Thymus (tissue), 11 donors: ENCODE data around the gene PSMA4. TPM values are rescaled to one million over a fixed set of nuclear protein-coding genes. Genes with fewer than 3 reads are reported as not detected.

Experiments
- DNase-seq, 9 donors: peaks; one replicate each; pipeline ENCODE4 v3.0.0-alpha.2; 2013; ENCODE audit warnings: low spot score in 9 of 9, low read depth in 6 of 9, missing footprints in 1 of 9
- H3K27ac ChIP-seq, 2 donors: one replicate each; pipeline ENCODE4 v1.5.1; 2013; ENCODE audit warnings: control low read depth in 1 of 2, low read depth in 1 of 2, low read length in 1 of 2, mild to moderate bottlenecking in 1 of 2, moderate library complexity in 1 of 2
- H3K27me3 ChIP-seq, 2 donors: one replicate each; pipeline ENCODE4 v1.5.1; 2013; ENCODE audit warnings: low read length in 1 of 2; ENCODE audit not compliant: control insufficient read depth in 2 of 2, insufficient read depth in 1 of 2
- H3K36me3 ChIP-seq, 2 donors: one replicate each; pipeline ENCODE4 v1.5.1; 2013; ENCODE audit warnings: low read length in 1 of 2, mild to moderate bottlenecking in 1 of 2, moderate library complexity in 1 of 2; ENCODE audit not compliant: control insufficient read depth in 2 of 2, insufficient read depth in 2 of 2
- H3K4me1 ChIP-seq, 2 donors: one replicate each; pipeline ENCODE4 v1.5.1; 2013; ENCODE audit warnings: low read length in 2 of 2; ENCODE audit not compliant: control insufficient read depth in 2 of 2, insufficient read depth in 2 of 2
- H3K4me3 ChIP-seq, 2 donors: one replicate each; pipeline ENCODE4 v1.5.1; 2013; ENCODE audit warnings: low read length in 2 of 2, control low read depth in 1 of 2, mild to moderate bottlenecking in 1 of 2
- H3K9me3 ChIP-seq, 2 donors: one replicate each; pipeline ENCODE4 v1.5.1; 2013; ENCODE audit warnings: low read length in 1 of 2, mild to moderate bottlenecking in 1 of 2; ENCODE audit not compliant: control insufficient read depth in 2 of 2, insufficient read depth in 1 of 2
- WGBS: extraction: QIAGEN DNeasy Blood & Tissue Kit; methylation state at CpG from one replicate; pipeline ENCODE4 v1.1.7; 2013; 5-methylcytosine and 5-hydroxymethylcytosine counted together
- polyA plus RNA-seq: library from polyadenylated mRNA; stranded (reverse); fragments of 200-250 nt; gene quantifications from one replicate; pipeline ENCODE4 v1.2.3, GENCODE V29; 2013
- total RNA-seq: library from RNA; stranded (reverse); fragments of 120-200 nt; gene quantifications from one replicate; pipeline ENCODE4 v1.2.4, GENCODE V29; 2013
- donor health status: healthy.

PSMA4 gene
- total and polyA plus RNA-seq, 2 donors: 316 to 409 TPM

- H3K4me1 ChIP-seq: peaks cover 15 to 16% of the 10 kb centered on the region in 2 donors
- H3K4me3 ChIP-seq: no peak overlapping the region
- H3K27me3 ChIP-seq: peaks cover 2 to 21% of the 10 kb centered on the region in 2 donors
- no peaks in the 10 kb centered on the region for H3K36me3 ChIP-seq
- no peak overlapping the region for H3K27ac ChIP-seq
- DNase-seq: no peak
- WGBS: 97% methylated on average over 2 of the region's 2 CpGs
- H3K9me3 ChIP-seq: no peaks in the 10 kb centered on the region
Measured at GRCh38 chr15:78563092-78563491, 22.8 kb downstream of the PSMA4 start.

- H3K27ac ChIP-seq: no peak overlapping the region
- no peaks in the 10 kb centered on the region for H3K36me3 ChIP-seq
- H3K9me3 ChIP-seq: no peaks in the 10 kb centered on the region
- peaks cover 2 to 21% of the 10 kb centered on the region in 2 donors for H3K27me3 ChIP-seq
- no peak for DNase-seq
- H3K4me3 ChIP-seq: peak overlapping the region; percentile 46 to 67
- H3K4me1 ChIP-seq: peaks cover 15 to 16% of the 10 kb centered on the region in 2 donors
- 25% methylated on average over 11 of the region's 11 CpGs for WGBS
Measured at GRCh38 chr15:78564743-78565096, 24.5 kb downstream of the PSMA4 start.

- H3K9me3 ChIP-seq: no peaks in the 10 kb centered on the region
- H3K4me3 ChIP-seq: peak within 1 kb of the TSS; percentile 46 to 67
- peak in 3 of 9 donors; percentile 31 to 54 (median 48) for DNase-seq
- peak within 1 kb of the TSS in 1 of 2 donors; percentile 5 for H3K27ac ChIP-seq
- H3K36me3 ChIP-seq: no peaks in the 10 kb centered on the region
- under 1% methylated on average over 75 of the region's 75 CpGs for WGBS
- peaks cover 2 to 21% of the 10 kb centered on the region in 2 donors for H3K27me3 ChIP-seq
- H3K4me1 ChIP-seq: peaks cover 15 to 16% of the 10 kb centered on the region in 2 donors
Measured at GRCh38 chr15:78565097-78565950, 25.1 kb downstream of the PSMA4 start, which contains the start of gene CHRNA5. Gene CHRNA5 (plus strand): TSS chr15:78565520. CDS start chr15:78565720, 200 bp downstream.

- H3K27ac ChIP-seq: no peak overlapping the region
- peaks cover 15 to 16% of the 10 kb centered on the region in 2 donors for H3K4me1 ChIP-seq
- peaks cover 2 to 21% of the 10 kb centered on the region in 2 donors for H3K27me3 ChIP-seq
- peak in 2 of 9 donors; percentile 1 to 25 for DNase-seq
- no peaks in the 10 kb centered on the region for H3K9me3 ChIP-seq
- peak overlapping the region; percentile 45 to 67 for H3K4me3 ChIP-seq
- no peaks in the 10 kb centered on the region for H3K36me3 ChIP-seq
- 1% methylated on average over 19 of the region's 19 CpGs for WGBS
Measured at GRCh38 chr15:78565951-78566774, 25.9 kb downstream of the PSMA4 start.

DNA sequence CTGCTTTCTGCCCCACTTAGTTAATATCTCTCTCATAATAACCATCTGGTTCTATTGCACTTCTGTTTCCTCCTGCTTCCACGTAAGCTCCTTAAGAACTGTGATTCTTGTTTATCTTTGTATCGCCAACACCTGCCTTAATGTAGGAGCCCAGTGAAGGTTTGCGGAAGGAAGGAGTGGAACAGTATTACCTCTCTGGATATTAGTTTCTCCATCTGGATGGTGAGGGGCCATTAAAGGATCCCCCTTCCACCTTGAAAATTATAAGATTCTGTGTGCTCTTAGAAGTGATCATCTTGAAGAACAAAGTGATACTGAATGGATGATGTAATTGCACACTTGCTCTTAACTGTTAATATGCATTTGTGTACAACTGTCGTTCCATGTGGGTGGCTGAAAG, 27.3 kb downstream of the PSMA4 start:
- no peak for DNase-seq
- H3K4me3 ChIP-seq: no peak overlapping the region
- peaks cover 15 to 16% of the 10 kb centered on the region in 2 donors for H3K4me1 ChIP-seq
- H3K27ac ChIP-seq: no peak overlapping the region
- WGBS: 70% methylated on average over 4 of the region's 4 CpGs
- H3K36me3 ChIP-seq: no peaks in the 10 kb centered on the region
- H3K9me3 ChIP-seq: no peaks in the 10 kb centered on the region
- peaks cover 2 to 21% of the 10 kb centered on the region in 2 donors for H3K27me3 ChIP-seq

GRCh38 chr15:78570710-78571109, 30.5 kb downstream of the PSMA4 start:
- no peaks in the 10 kb centered on the region for H3K9me3 ChIP-seq
- WGBS: 97% methylated on average over 2 of the region's 2 CpGs
- H3K4me1 ChIP-seq: peaks cover 4 to 6% of the 10 kb centered on the region in 2 donors
- no peak for DNase-seq
- H3K4me3 ChIP-seq: no peak overlapping the region
- no peaks in the 10 kb centered on the region for H3K36me3 ChIP-seq
- H3K27ac ChIP-seq: no peak overlapping the region
- H3K27me3 ChIP-seq: peaks cover under 1 to 10% of the 10 kb centered on the region in 2 donors

DNA sequence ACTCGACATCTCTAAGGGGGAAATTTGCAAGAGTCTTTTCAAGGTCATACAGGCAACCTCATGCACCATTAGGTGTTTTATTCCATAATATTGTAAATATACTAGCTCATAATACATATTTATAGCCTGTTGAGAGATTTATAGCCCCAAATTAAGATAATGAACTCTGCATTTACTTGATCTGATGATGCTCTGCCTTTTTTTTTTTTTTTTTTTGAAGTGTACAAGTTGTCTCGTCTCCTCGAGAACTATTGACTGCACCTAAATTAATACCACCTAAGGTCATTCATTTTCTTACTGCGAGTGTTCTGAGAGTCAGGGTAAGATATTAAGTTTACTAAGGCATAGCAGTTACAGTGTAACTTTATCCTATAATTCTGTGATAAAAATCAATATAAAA, 31.1 kb downstream of the PSMA4 start:
- no peak overlapping the region for H3K27ac ChIP-seq
- no peaks in the 10 kb centered on the region for H3K36me3 ChIP-seq
- H3K4me1 ChIP-seq: no peaks in the 10 kb centered on the region
- no peak overlapping the region for H3K4me3 ChIP-seq
- over 99% methylated on average over 4 of the region's 4 CpGs for WGBS
- no peaks in the 10 kb centered on the region for H3K9me3 ChIP-seq
- peaks cover 0 to 4% of the 10 kb centered on the region in 2 donors for H3K27me3 ChIP-seq
- no peak for DNase-seq

- H3K9me3 ChIP-seq: no peaks in the 10 kb centered on the region
- no peak overlapping the region for H3K27ac ChIP-seq
- DNase-seq: no peak
- no peaks in the 10 kb centered on the region for H3K4me1 ChIP-seq
- H3K27me3 ChIP-seq: no peaks in the 10 kb centered on the region
- no peak overlapping the region for H3K4me3 ChIP-seq
- WGBS: 94% methylated on average over 4 of the region's 4 CpGs
- H3K36me3 ChIP-seq: no peaks in the 10 kb centered on the region
Measured at GRCh38 chr15:78573416-78573815, 33.2 kb downstream of the PSMA4 start.

- WGBS: 100% methylated on average over 1 of the region's 1 CpG
- Histone ChIP-seq H3K4me1 (no peaks in the 10 kb centered on the region), H3K4me3 (no peak overlapping the region), H3K36me3 (no peaks in the 10 kb centered on the region), H3K27ac (no peak overlapping the region), H3K27me3 (no peaks in the 10 kb centered on the region), H3K9me3 (no peaks in the 10 kb centered on the region)
- no peak for DNase-seq
Measured at GRCh38 chr15:78574944-78575343, 34.7 kb downstream of the PSMA4 start.
